Hematopoietic multipotent progenitor cell treated with erythropoietin and hydrocortisone succinate and interleukin-3 and kit ligand, for 15 days (in vitro differentiated cells): ENCODE results near the gene PRR16.

Experiments used
- DNase-seq: peaks from one replicate; pipeline ENCODE4 v3.0.0-alpha.2; 2015; ENCODE audit warnings: low spot score

PRR16 gene

DNA sequence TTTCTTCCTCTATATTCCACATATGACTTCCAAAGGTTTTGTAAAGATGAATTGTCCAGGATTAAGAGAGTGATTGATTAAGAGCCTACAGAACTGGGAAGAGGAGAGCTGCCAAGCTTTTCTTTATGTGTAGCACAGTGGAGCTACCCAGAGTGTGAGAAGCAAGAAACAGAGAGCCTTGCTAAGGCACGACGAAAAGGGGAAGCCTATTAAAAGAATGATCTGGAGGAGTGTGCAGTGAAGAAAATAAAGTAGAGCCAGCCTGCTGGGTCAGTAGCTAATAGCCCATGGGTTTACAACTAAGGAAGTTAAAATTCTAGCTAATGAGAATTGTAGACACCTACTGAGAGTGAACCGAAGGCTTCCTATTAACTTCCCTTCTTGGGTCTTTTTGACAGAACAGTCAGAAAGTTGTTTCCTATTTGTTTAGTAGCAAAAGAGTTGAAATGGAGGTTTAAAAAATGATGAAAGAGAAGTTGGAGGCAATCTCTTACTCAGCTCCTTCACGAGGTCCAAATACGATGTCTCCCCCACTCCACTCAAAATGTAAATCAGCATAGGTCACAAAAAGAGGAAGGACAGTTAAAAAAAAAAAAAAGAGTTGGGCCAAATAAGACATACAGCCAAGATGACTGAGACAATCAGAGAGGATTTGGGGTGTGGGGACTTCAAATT is 957 bp upstream of the PRR16 start:
- DNase-seq, result no peak

DNA sequence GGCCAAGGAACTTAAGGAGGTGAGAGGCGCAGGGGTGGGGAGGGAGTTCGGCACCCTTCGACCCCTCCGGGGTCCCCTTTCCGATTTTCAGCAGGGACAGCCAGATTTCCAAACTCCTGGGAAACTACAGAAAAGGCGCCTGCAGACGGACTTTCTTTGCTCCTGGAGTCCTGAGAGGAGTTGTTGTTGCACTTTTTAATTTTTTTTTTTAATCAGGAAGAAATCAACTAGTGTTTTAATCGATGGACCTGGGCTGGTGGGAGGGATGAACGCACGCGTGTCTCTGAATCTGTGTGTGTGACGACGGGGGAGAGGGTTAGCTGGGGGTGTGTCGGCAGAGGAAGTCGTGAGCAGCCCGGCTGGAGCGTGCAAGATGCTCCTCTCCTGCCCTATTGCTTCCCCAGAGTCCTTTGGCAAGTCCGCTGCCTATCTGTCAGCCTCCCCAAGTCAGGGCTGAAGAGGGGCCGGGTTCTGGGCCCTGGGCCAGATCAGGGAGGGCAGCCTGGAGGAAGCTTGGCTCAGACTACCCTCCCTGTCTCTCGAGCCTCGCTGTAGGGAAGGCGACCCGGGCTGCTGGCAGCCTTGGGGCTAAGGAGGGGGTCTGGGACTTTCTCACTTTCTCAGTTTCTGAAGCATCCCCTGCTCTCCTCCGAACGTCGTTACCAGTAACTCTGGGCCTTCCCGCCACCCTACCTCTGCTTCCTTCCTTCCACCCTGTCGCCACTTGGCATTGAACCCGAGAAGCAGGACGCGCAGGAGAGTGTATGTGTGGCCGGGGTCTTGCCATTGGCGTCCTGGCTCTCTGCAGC is 731 bp downstream of the PRR16 start:
- DNase-seq, result no peak

DNA sequence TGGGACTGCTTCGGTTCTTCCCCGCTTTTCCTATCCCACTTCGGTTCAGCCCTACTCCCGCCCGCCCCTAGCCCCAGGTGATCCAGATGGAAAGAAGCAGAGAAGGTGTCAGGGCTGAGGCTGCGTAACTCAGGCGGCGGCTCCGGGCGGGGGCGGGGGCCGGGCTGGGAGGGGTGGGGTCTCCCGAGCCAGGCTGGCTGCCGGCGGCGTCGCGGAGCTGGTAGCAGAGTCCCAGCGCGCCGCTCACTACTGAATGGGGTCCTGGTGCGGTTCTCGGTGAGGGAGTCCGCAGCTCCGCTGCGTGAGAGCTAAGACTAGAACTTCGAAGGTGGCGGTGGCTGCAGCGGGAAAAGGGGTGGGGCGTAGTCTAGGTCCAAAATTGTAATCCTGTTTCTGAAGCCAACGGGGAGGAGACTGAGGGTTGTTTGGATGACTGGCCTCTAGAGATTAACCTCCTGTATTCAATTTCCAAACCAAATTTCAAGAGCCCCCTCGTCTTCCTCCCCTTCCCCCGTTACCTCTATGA is 1.4 kb downstream of the PRR16 start:
- no peak for DNase-seq

DNA sequence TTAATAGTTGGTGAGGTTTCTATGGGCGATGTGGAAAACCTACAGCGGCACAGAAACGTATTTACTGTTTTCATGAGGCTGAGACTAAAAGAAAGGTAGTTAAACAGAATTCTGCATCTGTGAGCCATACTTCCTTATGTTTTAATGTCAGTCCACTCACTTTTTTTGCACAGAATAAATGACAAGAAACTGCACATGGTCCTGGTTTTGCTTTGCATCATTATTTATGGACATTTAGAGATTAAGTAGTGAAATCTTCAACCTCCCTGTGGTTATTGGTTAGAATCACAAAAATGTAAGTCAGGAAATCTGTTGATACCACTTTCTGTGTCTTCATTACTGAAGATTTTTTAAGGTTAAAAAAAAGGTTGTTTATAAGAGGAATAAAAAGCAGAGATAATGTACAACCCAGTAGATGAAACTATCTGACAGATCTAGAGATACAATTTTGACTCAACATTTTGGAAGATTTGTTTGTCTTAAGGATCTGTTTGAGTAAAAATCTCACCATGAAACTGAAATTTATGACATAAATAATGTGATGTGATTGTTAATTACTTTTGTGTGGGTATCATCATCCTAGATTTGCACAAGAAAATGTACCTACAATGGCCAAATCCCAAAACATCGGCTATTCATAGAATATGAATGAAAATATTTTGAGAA is 2.4 kb downstream of the PRR16 start:
- no peak for DNase-seq

DNA sequence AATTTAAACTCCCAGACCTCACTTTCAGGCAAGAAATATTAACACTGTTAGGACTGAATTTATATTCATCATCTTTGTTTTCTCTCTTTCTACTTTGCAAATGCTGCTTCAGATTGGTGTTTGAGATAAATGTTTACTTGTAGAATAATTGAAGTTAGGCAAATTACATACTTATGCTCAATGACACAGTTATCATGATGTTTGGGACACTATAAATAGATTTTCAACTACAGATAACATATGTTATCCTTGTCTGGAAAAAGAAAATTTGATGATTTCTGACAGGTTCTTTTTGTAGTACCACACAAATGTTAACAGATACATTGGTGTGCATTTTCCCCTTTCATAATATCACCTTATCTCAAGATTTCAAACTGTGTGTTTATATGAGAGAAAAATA is 7.9 kb downstream of the PRR16 start:
- no peak for DNase-seq

DNA sequence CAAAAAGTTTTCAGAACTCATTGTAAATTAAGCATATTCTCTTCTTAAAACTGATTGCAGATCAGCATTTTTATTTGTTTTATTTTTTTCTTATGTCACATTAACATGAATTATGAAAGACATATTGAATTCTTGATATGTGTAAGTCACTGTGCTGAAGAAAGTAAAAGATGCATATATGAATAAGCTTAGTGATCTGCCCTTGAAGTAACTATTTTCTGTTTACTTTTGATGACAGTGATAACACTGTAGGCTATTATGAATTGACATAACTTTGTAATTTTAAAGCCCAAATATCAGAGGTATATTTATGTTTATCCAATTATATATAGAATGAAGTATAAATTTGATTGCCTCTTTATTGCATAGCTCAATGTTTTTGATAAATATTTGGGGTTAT is 8.8 kb downstream of the PRR16 start:
- no peak for DNase-seq

DNA sequence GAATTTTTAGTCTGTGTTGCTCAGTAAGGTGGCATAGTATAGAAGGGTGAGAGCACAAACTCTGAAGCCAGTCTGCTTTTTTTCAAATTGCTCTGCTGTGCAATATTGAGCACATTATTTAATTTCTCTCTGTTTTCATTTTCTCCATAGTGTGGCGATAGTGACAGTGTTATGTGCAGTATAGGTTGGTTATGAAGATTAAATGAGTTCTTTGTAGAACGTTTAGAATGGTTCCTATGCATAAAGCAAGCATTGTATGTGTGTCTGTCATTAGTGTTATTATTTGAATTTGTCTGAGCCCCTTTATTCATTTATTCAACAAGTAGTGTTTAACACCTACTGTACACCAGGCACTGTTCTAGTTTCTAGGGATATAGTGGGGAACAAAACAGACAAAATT is 9.2 kb downstream of the PRR16 start:
- no peak for DNase-seq

DNA sequence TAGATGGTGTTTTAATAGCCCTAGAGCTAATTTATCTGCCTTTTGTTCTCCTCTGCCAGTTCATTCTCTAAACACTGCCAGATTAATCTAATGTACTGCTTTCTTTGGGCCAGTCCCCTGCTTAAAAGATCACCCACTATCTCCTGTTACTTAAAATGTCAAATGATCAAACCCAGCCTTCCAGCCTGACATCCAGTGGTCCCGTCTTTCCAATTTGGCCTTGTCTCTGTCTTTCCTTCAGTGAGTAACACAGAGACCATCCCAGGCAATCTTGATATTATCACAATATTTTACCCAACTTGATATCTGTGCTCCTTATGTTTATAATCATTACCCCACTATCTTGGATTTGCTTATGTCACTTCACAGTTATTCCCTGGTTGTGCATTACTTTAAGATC is 12.0 kb downstream of the PRR16 start:
- no peak for DNase-seq

DNA sequence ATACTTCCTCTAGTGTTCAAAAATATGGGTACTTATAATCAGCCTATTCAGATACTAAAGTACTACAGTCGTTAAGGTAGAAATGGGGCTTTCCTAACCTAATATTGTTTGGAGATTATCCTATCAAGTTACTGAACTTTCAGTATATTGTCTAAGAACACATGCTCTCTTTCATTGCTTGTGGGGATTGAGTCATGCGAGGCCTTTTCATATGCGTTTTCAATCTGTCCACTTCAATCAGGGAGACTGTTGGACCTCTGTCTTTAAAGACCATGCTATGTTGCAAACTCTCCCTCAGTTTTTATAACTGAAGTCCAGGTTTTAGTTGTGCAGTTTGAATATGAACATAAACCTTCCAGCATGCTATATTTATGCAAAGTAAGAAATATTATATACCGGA is 15.0 kb downstream of the PRR16 start:
- no peak for DNase-seq

DNA sequence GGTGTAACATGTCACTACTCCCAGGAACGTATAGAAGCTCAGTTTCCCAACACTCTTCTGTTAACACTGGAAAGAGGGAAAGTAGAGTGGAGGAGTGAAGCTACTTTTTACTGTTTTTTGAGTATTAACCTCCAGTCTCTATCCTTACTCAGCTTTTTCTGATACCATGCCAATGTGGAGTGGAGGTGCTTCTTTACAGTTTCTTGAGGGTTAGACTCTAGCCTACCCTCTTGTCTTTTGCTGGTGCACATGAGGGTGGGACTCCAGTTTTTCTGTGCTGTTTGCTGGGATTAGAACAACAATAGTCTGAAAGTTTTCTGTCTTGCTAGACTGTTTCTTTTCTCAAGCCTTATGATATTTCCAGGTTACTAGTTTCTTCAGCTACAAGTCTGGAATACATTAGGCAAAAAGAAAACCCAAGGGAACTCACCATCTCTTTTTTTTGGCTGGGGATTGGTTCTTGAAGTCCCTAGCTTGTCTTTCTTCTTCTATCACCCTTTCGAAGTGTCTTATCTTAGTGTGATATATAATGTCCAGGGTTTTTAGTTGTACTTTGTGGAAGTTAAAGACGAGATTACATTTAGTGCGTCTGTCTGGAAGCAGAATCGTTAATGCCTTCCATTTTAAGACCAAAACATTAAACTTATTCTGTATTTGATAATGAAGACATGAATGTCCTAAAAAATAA is 35.9 kb downstream of the PRR16 start:
- DNase-seq, result no peak

DNA sequence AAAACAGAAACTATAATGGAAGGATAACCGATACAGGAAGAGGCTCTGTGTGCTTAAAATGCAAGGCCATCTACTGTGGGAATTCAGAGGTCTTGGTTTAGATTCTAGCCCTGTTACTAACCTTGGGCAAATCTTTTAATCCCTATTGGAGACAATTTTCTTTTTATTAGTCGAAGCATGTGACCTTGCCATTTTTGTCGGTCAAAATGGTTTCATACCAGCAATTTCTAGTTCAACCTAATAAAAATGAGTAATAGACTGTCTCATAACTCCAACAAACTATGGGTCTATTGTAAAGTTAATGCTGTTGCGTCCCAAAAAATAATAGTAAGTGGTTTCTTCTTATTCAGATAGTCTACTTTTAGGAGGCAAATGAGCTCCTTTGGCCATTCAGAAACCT is 38.4 kb downstream of the PRR16 start:
- no peak for DNase-seq

DNA sequence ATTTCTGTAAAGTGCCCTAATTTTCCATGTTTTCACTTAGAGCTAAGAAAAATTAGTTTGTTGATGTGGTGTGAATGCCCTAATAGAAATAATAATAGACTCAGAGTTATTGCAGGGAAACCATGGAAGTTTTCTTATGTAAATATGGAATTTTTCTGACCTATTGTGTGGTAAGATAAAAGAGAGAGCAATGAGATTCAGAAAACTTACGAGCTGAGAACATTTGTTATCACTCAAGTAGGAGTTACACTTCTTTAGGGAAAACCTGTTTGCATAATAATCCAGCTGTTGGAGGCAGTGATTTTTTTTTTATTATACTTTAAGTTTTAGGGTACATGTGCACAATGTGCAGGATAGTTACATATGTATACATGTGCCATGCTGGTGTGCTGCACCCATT is 39.2 kb downstream of the PRR16 start:
- DNase-seq, result no peak

DNA sequence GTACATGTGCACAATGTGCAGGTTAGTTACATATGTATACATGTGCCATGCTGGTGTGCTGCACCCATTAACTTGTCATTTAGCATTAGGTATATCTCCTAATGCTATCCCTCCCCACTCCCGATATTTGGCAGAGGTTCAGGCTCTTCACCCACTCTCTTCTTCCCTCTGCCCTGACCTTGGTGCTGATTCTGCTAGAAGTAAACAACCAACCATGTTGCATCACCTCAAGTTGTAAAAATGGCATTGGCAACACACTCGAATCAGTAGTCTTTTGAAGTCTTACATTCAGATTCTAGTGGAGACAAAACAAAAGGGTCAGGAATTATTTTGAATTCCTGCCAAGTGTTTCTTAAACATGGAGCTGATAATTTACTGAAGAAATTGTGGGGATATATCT is 40.0 kb downstream of the PRR16 start:
- DNase-seq, result no peak

DNA sequence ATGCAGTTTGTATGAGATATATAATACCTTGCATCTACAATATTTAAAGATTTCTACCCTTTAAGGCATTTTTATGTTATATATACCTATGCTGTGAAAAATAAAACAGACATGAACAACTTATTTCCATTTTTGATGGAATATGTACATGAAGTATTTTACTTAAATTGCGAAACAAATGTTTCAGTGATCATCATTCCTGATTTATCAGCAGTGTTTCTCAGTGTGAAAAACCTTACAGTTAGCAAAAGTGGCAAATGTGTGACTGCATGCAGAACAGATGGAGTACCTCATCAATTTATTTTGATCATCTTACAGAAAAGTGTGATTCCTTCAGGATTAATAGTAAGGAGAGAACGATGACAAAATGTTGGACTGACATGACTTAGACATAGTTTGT is 43.1 kb downstream of the PRR16 start:
- no peak for DNase-seq

DNA sequence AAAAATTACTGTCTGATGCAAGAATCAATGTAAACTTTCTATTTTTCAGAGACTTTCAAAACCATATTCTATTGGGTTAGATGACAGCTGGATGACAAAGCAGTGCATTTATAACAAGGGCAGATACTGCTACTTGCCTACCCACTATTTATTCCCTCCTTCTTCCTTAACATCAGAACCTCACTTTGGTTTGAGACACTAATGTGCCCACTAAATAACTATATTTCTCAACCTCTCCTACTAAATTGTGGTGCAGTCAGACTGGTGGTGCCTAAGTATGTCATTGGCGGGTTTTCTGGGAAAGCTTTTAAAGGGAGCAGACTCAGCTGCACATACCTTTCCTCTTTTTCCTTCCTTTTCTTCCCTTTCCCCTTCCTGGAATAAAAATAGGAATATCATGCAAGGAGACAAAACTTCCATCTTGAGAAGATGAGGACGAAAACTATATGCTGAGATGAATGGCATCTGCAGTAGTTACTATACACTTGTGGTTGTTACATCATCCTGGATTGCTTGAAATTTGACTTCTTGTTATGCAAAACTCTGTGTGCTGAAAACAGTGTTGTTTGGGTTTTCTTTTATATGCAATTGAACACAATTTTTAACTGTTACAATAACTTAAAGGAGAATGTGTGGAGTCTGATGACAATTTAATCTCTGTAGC is 43.8 kb downstream of the PRR16 start:
- DNase-seq, result no peak

DNA sequence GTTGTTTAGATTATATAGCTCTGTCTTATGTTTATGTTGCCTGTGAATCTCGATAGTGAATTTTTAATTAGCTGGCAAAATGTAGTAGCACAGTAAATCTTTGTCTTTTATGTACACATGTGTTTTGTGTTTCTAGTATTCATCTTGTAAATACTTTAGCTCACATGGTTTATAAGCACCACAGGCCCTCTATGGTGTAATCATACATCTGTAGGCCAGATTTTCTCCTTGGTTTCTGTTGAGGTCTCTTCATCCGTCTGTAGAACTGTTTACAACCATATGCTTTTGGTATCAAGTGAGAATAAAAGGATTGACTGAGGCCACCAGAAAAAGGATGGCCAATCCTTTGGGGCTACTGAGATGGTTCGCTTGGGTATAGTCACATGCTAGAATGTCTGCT is 45.0 kb downstream of the PRR16 start:
- no peak for DNase-seq

DNA sequence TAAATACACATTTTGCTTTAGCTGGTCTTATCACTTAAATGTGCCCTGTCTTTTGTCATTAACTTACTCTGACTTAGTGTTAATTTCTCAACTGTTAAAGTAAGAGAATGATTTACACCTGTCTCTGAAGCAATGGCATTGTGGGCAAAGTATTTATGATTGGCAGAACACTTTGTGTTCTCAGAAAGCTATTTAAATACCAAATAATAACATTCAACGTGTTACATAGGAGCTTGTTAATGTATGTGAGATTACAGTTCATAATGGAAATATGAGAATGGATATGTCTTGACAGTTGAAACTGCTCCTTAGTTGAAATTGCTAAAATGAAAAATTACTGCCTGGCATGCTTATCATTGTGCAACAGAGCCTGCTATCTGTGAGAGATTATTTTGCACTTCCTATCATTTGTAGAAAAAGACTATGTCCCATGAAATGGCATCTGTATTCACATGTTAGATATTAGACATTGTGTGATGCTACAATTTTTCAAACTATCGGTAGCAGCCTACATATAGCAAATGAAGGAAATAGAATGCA is 46.1 kb downstream of the PRR16 start:
- no peak for DNase-seq

DNA sequence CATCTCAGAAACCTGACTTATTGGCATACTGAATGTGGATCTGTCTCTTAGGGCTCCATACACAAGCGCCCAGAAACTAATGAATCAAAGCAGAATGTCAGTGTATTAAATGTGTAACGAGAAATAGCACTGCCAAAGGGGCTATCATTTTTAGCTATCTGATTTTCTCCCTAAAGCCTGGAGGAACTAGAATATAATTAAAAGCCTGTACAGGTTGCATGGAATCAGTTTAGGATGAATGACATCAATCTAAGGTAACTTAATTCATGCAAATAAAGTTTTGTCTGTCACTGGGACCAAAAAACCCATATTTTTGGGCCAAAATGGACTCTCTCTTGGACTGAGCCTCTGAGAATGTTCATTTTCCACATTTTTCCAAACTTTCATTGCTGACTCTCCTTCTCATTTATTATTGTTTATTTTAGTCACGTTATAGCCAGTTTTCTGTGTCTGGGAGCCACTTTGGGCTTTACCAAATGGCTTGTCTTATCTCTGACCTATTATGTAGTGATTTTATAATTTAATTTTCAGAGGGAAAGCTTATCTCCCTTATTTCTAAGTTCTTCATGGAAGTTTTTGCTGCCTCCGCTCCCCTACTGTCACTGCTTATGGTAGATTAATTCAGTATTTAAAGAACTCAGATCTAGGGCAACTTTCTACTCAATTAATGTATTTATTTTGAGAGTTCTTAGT is 47.0 kb downstream of the PRR16 start:
- DNase-seq, result no peak

DNA sequence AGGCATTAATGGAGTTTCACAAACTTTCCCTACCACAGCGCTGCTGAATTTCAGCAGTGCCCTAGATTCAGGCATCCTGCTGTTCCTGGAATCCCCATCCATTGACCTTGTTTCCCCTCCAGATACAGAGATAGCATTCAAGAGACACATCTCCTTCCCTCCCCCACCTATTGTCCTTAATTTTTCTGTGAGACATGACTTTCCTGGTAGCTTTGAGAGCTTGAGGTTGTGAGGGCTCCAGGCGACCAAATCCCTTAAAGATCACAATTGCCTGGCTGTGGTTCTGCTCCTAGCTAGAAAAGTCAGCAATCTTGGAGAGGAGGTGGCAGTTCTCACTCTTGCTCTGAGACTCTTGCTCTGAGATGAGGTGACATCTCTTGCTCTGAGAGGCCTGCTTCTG is 48.0 kb downstream of the PRR16 start:
- no peak for DNase-seq

DNA sequence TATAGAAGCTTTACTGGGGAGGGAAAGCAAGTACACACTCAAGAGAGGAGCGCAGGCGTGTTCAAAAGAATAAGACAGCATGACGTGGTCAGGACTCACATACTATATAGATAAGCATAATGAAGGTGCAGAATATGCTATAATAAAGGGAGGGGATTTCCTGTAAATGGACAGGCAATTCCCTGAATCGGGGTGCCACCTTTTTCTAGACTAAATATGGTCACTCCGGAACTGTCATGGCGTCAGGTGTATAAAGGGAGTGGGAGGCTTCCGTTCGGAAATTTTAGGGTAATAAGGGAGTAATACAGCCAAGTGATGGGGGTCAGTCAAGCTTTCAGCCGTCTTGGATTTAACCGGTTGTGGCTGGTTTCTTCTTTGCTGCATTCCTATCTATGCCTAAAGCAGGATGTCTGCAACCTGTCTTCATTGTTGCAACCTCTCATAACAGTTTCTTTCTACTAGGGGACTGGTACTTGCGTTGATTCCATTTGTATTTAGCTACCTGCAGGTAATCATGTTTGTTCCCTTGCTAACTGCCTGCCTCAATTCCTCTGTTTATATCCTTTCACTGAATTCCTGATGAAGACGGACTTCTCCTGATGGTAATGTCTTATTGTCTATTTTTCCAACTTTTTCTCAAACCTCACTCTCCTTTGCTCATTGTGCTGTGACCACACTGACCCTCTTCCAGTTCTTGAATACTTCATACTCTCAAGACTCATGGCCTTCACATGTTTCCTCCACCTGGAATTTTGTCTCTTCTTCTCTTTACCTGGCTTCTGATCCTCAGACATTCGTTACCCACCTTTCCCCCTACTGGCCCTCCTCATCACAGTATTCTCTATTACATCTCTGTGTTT is 48.9 kb downstream of the PRR16 start:
- no peak for DNase-seq
